HEK293T (cell line): Measurements from ENCODE around the gene AEBP1.
"Not testable (repeated sequence)": the region's sequence is repeated elsewhere in the genome, so short reads cannot be mapped to it uniquely, and the experiment has no call there.

Experiments
- CTCF ChIA-PET: fragments of 350-600 bp; formaldehyde crosslinking; extraction: SDS; loops from one replicate; lab custom pipeline; 2021; ENCODE audit warnings: antibody characterized with exemption, inconsistent platforms; lab: Yijun Ruan, JAX
- POLR2A ChIA-PET: fragments of 350-600 bp; formaldehyde crosslinking; extraction: SDS; loops from one replicate; lab custom pipeline; 2020; ENCODE audit warnings: antibody characterized with exemption, inconsistent platforms; lab: Yijun Ruan, JAX
- DNase-seq: peaks from one replicate; pipeline ENCODE4 v3.0.0; 2012; ENCODE audit warnings: mixed read lengths; ENCODE audit errors: extremely low spot score
- ARNT ChIP-seq: fragments of 450-650 bp; IDR thresholded peaks from 2 replicates; pipeline ENCODE4 v1.6.1; 2017; ENCODE audit warnings: mild to moderate bottlenecking
- BHLHE40 ChIP-seq: fragments of 450-650 bp; IDR thresholded peaks from 2 replicates; pipeline ENCODE4 v1.6.1; 2016; ENCODE audit warnings: mild to moderate bottlenecking, moderate library complexity, borderline replicate concordance
- CTBP1 ChIP-seq: fragments of 450-650 bp; IDR thresholded peaks from 2 replicates; pipeline ENCODE4 v1.6.1; 2016; ENCODE audit warnings: borderline replicate concordance
- ELF4 ChIP-seq: fragments of 450-650 bp; IDR thresholded peaks from 2 replicates; pipeline ENCODE4 v1.6.1; 2017; ENCODE audit warnings: antibody characterized with exemption
- FOXA1 ChIP-seq: fragments of 450-650 bp; IDR thresholded peaks from 2 replicates; pipeline ENCODE4 v1.6.1; 2016; ENCODE audit warnings: mild to moderate bottlenecking
- FOXK2 ChIP-seq: fragments of 450-650 bp; IDR thresholded peaks from 2 replicates; pipeline ENCODE4 v1.6.1; 2016; ENCODE audit warnings: mild to moderate bottlenecking
- FOXM1 ChIP-seq: fragments of 450-650 bp; IDR thresholded peaks from 2 replicates; pipeline ENCODE4 v1.6.1; 2017; ENCODE audit warnings: mild to moderate bottlenecking, borderline replicate concordance
- HDGF ChIP-seq: fragments of 450-650 bp; IDR thresholded peaks from 2 replicates; pipeline ENCODE4 v1.6.1; 2017; ENCODE audit warnings: antibody characterized with exemption, borderline replicate concordance
- L3MBTL2 ChIP-seq: fragments of 450-650 bp; conservative IDR thresholded peaks from 2 replicates; pipeline ENCODE4 v1.6.1; 2016; ENCODE audit warnings: mild to moderate bottlenecking
- LEF1 ChIP-seq: fragments of 450-650 bp; IDR thresholded peaks from 2 replicates; pipeline ENCODE4 v1.6.1; 2017; ENCODE audit warnings: mild to moderate bottlenecking, borderline replicate concordance
- NFRKB ChIP-seq: fragments of 450-650 bp; IDR thresholded peaks from 2 replicates; pipeline ENCODE4 v1.6.1; 2016; ENCODE audit warnings: mild to moderate bottlenecking, moderate library complexity
- SP1 ChIP-seq: fragments of 450-650 bp; IDR thresholded peaks from 2 replicates; pipeline ENCODE4 v1.6.1; 2017
- SUZ12 ChIP-seq: fragments of 450-650 bp; IDR thresholded peaks from 2 replicates; pipeline ENCODE4 v1.6.1; 2016; ENCODE audit warnings: mild to moderate bottlenecking
- TARDBP ChIP-seq: fragments of 450-650 bp; IDR thresholded peaks from 2 replicates; pipeline ENCODE4 v1.6.1; 2016
- ZNF384 ChIP-seq: fragments of 450-650 bp; IDR thresholded peaks from 2 replicates; pipeline ENCODE4 v1.6.1; 2016
- TF ChIP-seq, protein P1 (sequence below): fragments of 450-650 bp; IDR thresholded peaks from 2 replicates; pipeline ENCODE4 v1.6.1; 2016

Gene AEBP1

DNA sequence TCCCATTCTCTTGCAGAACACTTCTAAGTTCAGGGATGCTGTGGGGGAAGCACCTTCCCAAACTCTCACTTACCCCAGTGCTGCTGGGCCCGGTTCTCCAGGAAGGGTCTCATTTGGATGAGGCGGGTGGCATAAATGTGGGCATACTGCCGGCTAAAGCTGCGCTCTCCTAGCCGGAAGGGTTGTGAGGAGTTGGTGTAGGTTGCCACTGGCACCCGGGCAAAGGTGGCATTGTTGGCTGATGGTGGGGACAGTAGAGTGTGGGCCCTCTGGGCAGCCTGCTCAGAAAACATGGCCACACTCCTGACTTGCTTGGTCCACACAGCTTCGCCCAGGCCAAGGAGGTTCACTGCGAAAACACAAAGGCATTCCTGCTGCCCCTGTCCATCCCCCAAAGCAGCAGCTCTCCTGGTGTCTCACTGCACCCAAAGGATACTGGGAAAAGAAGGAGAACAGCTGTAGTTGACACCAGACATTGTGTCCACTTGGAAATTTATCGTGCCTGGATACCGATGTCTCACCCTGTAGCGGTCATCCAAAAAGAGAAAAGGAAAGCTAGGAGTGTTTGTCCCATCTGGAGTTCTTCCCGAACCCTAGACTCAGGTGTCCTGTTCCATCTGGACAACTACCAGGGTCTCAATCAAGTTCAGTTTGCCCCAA is 17.7 kb downstream of the AEBP1 start:
- CTCF ChIA-PET: interaction anchor here (1.4 kb wide), 1 partner anchor 75 kb away, joined by 3 read pairs; no protein-coding TSS in a partner anchor

DNA sequence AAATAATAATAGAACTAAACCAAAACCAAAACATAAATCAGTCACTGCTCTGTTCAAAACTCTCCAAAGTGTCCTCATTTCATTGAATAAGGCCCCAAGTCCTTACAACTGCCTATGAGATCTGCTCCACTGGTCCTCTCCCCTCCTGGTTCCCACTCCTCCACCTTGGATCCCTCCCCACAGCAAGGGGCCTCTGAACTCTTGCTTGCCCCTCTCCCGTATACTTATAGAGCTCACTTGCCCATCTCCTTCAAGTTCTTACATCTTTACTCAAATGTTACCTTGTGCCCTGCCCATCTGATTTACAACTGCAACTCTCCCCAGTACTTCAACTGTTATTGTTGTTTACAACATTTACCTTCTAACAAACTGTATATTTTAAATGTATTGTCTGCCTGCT is 18.4 kb downstream of the AEBP1 start:
- no peak for DNase-seq
- ChIA-PET CTCF (interaction anchor here (0.6 to 1.4 kb wide), 2 partner anchors 19 to 74 kb away, joined by 3 read pairs; no protein-coding TSS in a partner anchor), POLR2A (interaction anchor here (0.9 to 3.5 kb wide), 18 partner anchors 8 to 79 kb away, joined by 3 to 24 read pairs (median 5); partner anchors contain the start of genes DBNL and YKT6)
- TF ChIP-seq NFRKB: no peak
- TF ChIP-seq, protein P1, sequence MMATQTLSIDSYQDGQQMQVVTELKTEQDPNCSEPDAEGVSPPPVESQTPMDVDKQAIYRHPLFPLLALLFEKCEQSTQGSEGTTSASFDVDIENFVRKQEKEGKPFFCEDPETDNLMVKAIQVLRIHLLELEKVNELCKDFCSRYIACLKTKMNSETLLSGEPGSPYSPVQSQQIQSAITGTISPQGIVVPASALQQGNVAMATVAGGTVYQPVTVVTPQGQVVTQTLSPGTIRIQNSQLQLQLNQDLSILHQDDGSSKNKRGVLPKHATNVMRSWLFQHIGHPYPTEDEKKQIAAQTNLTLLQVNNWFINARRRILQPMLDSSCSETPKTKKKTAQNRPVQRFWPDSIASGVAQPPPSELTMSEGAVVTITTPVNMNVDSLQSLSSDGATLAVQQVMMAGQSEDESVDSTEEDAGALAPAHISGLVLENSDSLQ: no peak
- TF ChIP-seq ELF4: no peak
- no peak for TF ChIP-seq FOXM1
- no peak for TF ChIP-seq CTBP1
- no peak for TF ChIP-seq LEF1
- no peak for TF ChIP-seq FOXA1
- no peak for TF ChIP-seq HDGF
- no peak for TF ChIP-seq BHLHE40
- no peak for TF ChIP-seq SP1
- TF ChIP-seq L3MBTL2: no peak
- TF ChIP-seq TARDBP: no peak
- TF ChIP-seq FOXK2: no peak

More for the DNA sequence above, 17.7 kb downstream of the AEBP1 start:
- TF ChIP-seq ARNT: no peak
- POLR2A ChIA-PET: interaction anchor here (1.2 to 2.7 kb wide), 8 partner anchors 11 to 77 kb away, joined by 3 to 24 read pairs (median 5); partner anchors contain the start of gene DBNL
- DNase-seq: no peak

- DNase-seq: peak; percentile 99
- CTCF ChIA-PET: interaction anchor here (0.6 to 1.4 kb wide), 2 partner anchors 19 to 73 kb away, joined by 3 read pairs; no protein-coding TSS in a partner anchor
- POLR2A ChIA-PET: interaction anchor here (0.6 to 3.5 kb wide), 22 partner anchors 8 to 450 kb away, joined by 3 to 24 read pairs (median 4); partner anchors contain the start of genes DBNL, DDX56, GCK and YKT6
- TF ChIP-seq, protein P1: peak; percentile 98
- 0 out of 2 replicates have a peak, but pooled peaks have one; percentile 54 for TF ChIP-seq HDGF
- no peak for TF ChIP-seq NFRKB
- TF ChIP-seq L3MBTL2: peak; percentile 83
- TF ChIP-seq ZNF384: no peak
These were observed 19.3 kb downstream of the AEBP1 start, which contains the start of gene POLD2 for GRCh38 chr7:44123190-44124003. TSS of gene POLD2 (minus strand) at chr7:44123548. CDS start at chr7:44122053, 1,495 bp downstream.

- POLR2A ChIA-PET: interaction anchor here (1.2 to 3.5 kb wide), 3 partner anchors 8 to 53 kb away, joined by 3 to 11 read pairs (median 4); no protein-coding TSS in a partner anchor
- DNase-seq: no peak
- TF ChIP-seq L3MBTL2: no peak
- no peak for TF ChIP-seq LEF1
- TF ChIP-seq BHLHE40: no peak
- no peak for TF ChIP-seq HDGF
- CTCF ChIA-PET: no interaction called here
These were observed 20.7 kb downstream of the AEBP1 start for GRCh38 chr7:44124822-44125202.

GRCh38 chr7:44126574-44126973 is 22.4 kb downstream of the AEBP1 start:
- CTCF ChIA-PET, POLR2A ChIA-PET, DNase-seq: not testable (repeated sequence)

GRCh38 chr7:44127161-44127560 is 23.0 kb downstream of the AEBP1 start:
- no peak for DNase-seq
- CTCF ChIA-PET: no interaction called here
- TF ChIP-seq ELF4: no peak
- no peak for TF ChIP-seq SUZ12
- TF ChIP-seq ZNF384: no peak
- no peak for TF ChIP-seq ARNT
- POLR2A ChIA-PET: no interaction called here

DNA sequence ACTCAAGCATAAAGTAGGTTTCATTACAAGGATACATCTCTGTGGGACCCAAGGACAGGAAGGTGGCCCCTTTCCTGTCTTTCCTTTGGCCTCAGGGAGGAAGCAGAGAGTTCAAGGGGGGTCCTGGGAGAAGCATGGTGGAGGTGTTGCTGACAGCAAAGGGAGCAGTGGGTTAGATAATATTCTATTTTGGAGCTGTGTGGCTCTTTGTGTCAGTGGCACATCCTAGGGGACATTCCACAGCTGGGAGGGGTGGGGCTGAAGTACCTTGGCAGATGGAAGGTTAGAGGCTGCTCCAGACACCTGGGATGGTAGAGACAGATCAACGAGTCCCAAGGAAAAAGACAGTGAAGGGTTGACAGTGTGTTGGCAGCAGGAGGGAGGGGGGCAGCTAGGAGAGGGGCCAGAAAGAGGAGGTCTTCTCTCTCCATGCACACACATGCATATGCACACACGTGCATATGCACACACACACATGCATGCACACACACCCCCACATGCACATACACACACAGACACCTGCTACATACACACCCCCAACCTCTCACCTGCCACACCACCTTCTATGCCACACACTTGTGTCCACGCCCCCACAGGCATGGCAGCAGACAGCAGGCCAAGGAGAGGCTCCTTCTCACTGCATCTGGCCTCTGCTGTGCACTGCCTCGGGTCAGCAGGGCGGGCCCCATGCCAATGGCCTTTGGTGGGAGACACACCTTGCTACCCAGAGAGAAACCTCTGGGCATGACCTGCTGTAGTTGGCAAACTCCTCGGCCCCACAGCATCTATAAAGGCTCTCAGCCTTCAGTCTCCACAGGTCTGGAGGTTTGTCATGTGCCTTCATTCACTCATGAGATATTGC is 24.8 kb downstream of the AEBP1 start:
- CTCF ChIA-PET: no interaction called here
- no peak for DNase-seq
- TF ChIP-seq HDGF (no peak), NFRKB (no peak), ZNF384 (no peak), CTBP1 (no peak), ARNT (no peak), L3MBTL2 (no peak), SP1 (no peak), FOXK2 (no peak), ELF4 (no peak), FOXM1 (no peak), BHLHE40 (no peak)

More for the DNA sequence above, 24.8 kb downstream of the AEBP1 start:
- POLR2A ChIA-PET: interaction anchor here (1.2 kb wide), 1 partner anchor 14 kb away, joined by 3 read pairs; no protein-coding TSS in a partner anchor
